Transverse colon (tissue), 4 donors: ENCODE data around the gene SMARCD1. TPM values are rescaled to one million over a fixed set of nuclear protein-coding genes. Genes with fewer than 3 reads are reported as not detected.

Experiments
- DNase-seq: peaks from one replicate; pipeline ENCODE4 v3.0.0-alpha.2; 2019
- H3K27ac ChIP-seq, 4 donors: fragments of 200-600 bp; sonication (generic); 2 replicates each; pipeline ENCODE4 v1.5.1; 2016 to 2018; ENCODE audit warnings: inconsistent platforms in 4 of 4
- H3K27me3 ChIP-seq: fragments of 200-600 bp; sonication (generic); 2 replicates; pipeline ENCODE4 v1.5.1; 2017; ENCODE audit warnings: inconsistent platforms
- H3K36me3 ChIP-seq, 4 donors: fragments of 200-600 bp; sonication (generic); 2 replicates each; pipeline ENCODE4 v1.5.1; 2017 to 2019; ENCODE audit warnings: inconsistent platforms in 4 of 4
- H3K4me1 ChIP-seq, 4 donors: fragments of 200-600 bp; sonication (generic); 2 replicates each; pipeline ENCODE4 v1.5.1; 2017 to 2020; ENCODE audit warnings: inconsistent platforms in 4 of 4
- H3K4me3 ChIP-seq, 4 donors: fragments of 200-600 bp; sonication (generic); 1 replicate in 1 of 4; 2 replicates in 3 of 4; pipeline versions ENCODE4 v1.5.1 to v1.6.1; 2017 to 2019; ENCODE audit warnings: inconsistent platforms in 4 of 4
- H3K9me3 ChIP-seq, 2 donors: fragments of 200-600 bp; sonication (generic); 2 replicates each; pipeline ENCODE4 v1.5.1; 2017 to 2019; ENCODE audit warnings: inconsistent platforms in 2 of 2
- CTCF ChIP-seq, 5 experiments: fragments of 200-600 bp in 3 of 5; fragments of 450-650 bp in 2 of 5; sonication (generic) in 3 of 5; IDR thresholded peaks; 1 replicate in 2 of 5; 2 replicates in 3 of 5; pipeline ENCODE4 v1.5.1; 2016 to 2017; ENCODE audit warnings: antibody characterized with exemption in 5 of 5, inconsistent platforms in 3 of 5, mild to moderate bottlenecking in 2 of 5, moderate library complexity in 1 of 5
- EP300 ChIP-seq: sonication (generic); formaldehyde crosslinking; IDR thresholded peaks from one replicate; pipeline ENCODE4 v1.6.1; 2017; ENCODE audit warnings: antibody characterized with exemption, low read depth
- POLR2A ChIP-seq: fragments of 450-650 bp; IDR thresholded peaks from one replicate; pipeline ENCODE4 v1.6.1; 2016; ENCODE audit warnings: antibody characterized with exemption, mild to moderate bottlenecking, moderate library complexity
- POLR2AphosphoS5 ChIP-seq, 3 donors: sonication (generic); formaldehyde crosslinking; IDR thresholded peaks; one replicate each; pipeline ENCODE4 v1.6.1; 2016; ENCODE audit warnings: antibody characterized with exemption in 3 of 3
- WGBS, 2 donors: methylation state at CpG; one replicate each; pipeline ENCODE4 v1.1.5; 2018; ENCODE audit warnings: low coverage in 1 of 2; 5-methylcytosine and 5-hydroxymethylcytosine counted together
- in situ Hi-C, 4 donors: fragments of 200-750 bp; cut with MboI; loops; one replicate each; pipeline versions ENCODE4 v1.15.0 to v1.15.1; 2017; ENCODE audit warnings: low sequenced_read_pairs in 3 of 4, low pct_ligation_motif_present in 1 of 4, low pct_unique_long_range_greater_than_20kb in 1 of 4
- intact Hi-C: fragments of 100-400 bp; cut with DNase I; formaldehyde crosslinking; loops from one replicate; pipeline ENCODE4 v1.15.1; 2023; ENCODE audit warnings: low total_unique reads
- total RNA-seq, 4 donors: library from RNA; depleted of rRNA; stranded (reverse); fragments of >200 nt; gene quantifications; one replicate each; pipeline ENCODE4 v1.1.0, GENCODE V29; 2016

SMARCD1 gene
- total RNA-seq, 4 donors from 2014 or later, result 23.7 to 52.4 (median 40.4) TPM

DNA sequence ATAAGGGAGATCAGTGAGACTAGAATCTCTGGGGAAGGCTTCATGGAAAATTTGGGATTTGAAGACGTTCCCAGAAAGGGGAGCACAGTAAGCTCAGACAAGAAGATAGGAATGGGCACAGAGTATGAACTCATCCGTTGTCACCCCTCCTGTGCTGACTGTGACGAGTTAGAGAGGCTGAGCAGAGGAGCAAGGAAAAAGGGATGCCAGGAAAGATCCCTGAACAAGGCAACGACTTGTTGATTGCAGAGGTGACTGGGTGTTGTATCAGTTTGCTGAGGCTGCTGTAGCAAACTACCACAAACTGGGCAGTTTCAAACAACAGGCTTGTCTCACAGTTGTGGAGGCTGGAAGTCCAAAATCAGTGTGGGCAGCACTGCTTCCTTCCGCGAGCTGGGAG is 12.8 kb downstream of the SMARCD1 start:
- no peak for DNase-seq
- TF ChIP-seq CTCF (IDR thresholded peaks at IDR 0.05) (no peak), POLR2A (no peak), EP300 (no peak), POLR2AphosphoS5 (IDR thresholded peaks at IDR 0.05) (no peak)
- no peak overlapping the region for H3K4me3 ChIP-seq
- H3K4me1 ChIP-seq, result no peaks in the 10 kb centered on the region
- no peak overlapping the region for H3K27ac ChIP-seq
- intact Hi-C loops, result no loop called here
- H3K27me3 ChIP-seq, result no peaks in the 10 kb centered on the region
- peaks cover 0 to 58% (median 31%) of the 10 kb centered on the region in 4 donors for H3K36me3 ChIP-seq
- H3K9me3 ChIP-seq, result no peaks in the 10 kb centered on the region
- WGBS, 2 donors, result 81 to 88% methylated on average over 4 to 6 of the region's 6 CpGs
- in situ Hi-C loops, result loop anchor here in 3 of 4 donors (10.0 to 25.0 kb wide), 3 partner anchors 77 to 214 kb away; no protein-coding TSS in a partner anchor

- H3K27me3 ChIP-seq, result no peaks in the 10 kb centered on the region
- intact Hi-C loops, result loop anchor here (10.0 kb wide), 1 partner anchor 75 kb away; no protein-coding TSS in a partner anchor
- peaks cover 8 to 12% (median 11%) of the 10 kb centered on the region in 4 donors for H3K4me1 ChIP-seq
- 83 to 93% methylated on average over 2 to 5 of the region's 5 CpGs for WGBS, 2 donors
- in situ Hi-C loops, result loop anchor here in 3 of 4 donors (10.0 to 25.0 kb wide), 3 partner anchors 75 to 213 kb away; no protein-coding TSS in a partner anchor
- no peaks in the 10 kb centered on the region for H3K9me3 ChIP-seq
- H3K36me3 ChIP-seq, result peaks cover 0 to 44% (median 24%) of the 10 kb centered on the region in 4 donors
- TF ChIP-seq CTCF (IDR thresholded peaks at IDR 0.05) (no peak), EP300 (no peak), POLR2A (no peak), POLR2AphosphoS5 (IDR thresholded peaks at IDR 0.05) (no peak)
- DNase-seq, result no peak
- no peak overlapping the region for H3K4me3 ChIP-seq
- no peak overlapping the region for H3K27ac ChIP-seq
Measured at GRCh38 chr12:50099302-50100008, 14.3 kb downstream of the SMARCD1 start.

DNA sequence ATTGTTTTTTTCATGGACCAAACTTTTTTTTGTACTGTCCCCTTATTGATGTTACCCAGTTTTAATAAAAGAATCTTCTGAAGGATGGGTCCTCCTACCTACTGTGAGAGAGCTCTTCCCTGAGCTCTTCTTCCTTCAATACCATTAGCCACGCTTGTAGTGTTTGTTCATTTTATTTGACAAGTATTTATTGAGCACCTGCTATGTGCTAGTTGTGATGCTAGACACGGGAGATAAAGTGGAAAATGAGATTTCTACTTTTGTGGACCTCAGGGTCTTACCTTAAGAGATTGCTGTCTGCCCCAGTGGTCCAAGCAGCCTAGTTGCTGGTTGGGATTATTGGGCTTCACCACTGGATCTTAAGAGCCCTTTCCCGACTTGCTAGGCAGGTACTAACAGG is 15.4 kb downstream of the SMARCD1 start:
- 89 to 90% methylated on average over 3 of the region's 3 CpGs for WGBS, 2 donors
- Histone ChIP-seq H3K4me1 (peaks cover 15 to 20% (median 17%) of the 10 kb centered on the region in 4 donors), H3K9me3 (no peaks in the 10 kb centered on the region), H3K27ac (no peak overlapping the region), H3K36me3 (peaks cover 0 to 33% (median 16%) of the 10 kb centered on the region in 4 donors), H3K27me3 (no peaks in the 10 kb centered on the region), H3K4me3 (no peak overlapping the region)
- intact Hi-C loops (loop anchor here (10.0 kb wide), 1 partner anchor 74 kb away; no protein-coding TSS in a partner anchor), in situ Hi-C loops (no loop called here)
- TF ChIP-seq CTCF (IDR thresholded peaks at IDR 0.05) (no peak), POLR2A (no peak), EP300 (no peak), POLR2AphosphoS5 (IDR thresholded peaks at IDR 0.05) (no peak)
- no peak for DNase-seq

DNA sequence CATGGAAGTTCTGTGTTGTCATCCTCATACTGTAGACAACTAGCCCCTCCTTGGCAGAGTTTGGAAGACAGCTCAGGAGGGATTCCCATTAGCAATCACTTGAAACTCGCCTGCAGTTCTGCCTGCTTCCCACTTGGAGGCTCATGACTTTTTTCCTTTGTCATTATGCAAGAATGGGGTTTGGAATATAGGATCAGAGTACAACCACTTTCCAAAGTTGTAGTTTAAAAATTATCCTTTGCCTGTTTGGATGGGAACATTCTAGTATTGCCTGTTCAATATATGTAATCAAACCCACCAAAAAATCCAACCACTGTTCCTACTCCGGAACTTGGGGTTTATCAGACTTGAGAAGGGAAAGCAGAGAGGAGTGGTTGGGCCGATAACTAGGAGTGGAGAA is 16.5 kb downstream of the SMARCD1 start:
- DNase-seq, result no peak

More for the DNA sequence above, 16.5 kb downstream of the SMARCD1 start:
- TF ChIP-seq CTCF (IDR thresholded peaks at IDR 0.05) (peak; percentile 16 to 44 (median 36)), POLR2AphosphoS5 (IDR thresholded peaks at IDR 0.05) (no peak)
- Histone ChIP-seq H3K27ac (no peak overlapping the region), H3K27me3 (no peaks in the 10 kb centered on the region), H3K4me1 (peaks cover 15 to 20% (median 17%) of the 10 kb centered on the region in 4 donors), H3K4me3 (no peak overlapping the region), H3K36me3 (peaks cover 0 to 23% (median 11%) of the 10 kb centered on the region in 4 donors), H3K9me3 (no peaks in the 10 kb centered on the region)
- 81 to 90% methylated on average over 2 to 3 of the region's 3 CpGs for WGBS, 2 donors
- intact Hi-C loops, result loop anchor here (10.0 kb wide), 1 partner anchor 73 kb away; no protein-coding TSS in a partner anchor
- in situ Hi-C loops, result no loop called here
